Kidney glomerular epithelial cell (primary cell): ENCODE data around the gene CCDC59.
A peak's percentile ranks its signal among the peaks of the same experiment; 100 is the strongest.
"Not testable (repeated sequence)": the region's sequence is repeated elsewhere in the genome, so short reads cannot be mapped to it uniquely, and the experiment has no call there.

Experiments
- DNase-seq: peaks from one replicate; lab custom pipeline; 2025; lab: John Stamatoyannopoulos, UW

The CCDC59 gene, protein sequence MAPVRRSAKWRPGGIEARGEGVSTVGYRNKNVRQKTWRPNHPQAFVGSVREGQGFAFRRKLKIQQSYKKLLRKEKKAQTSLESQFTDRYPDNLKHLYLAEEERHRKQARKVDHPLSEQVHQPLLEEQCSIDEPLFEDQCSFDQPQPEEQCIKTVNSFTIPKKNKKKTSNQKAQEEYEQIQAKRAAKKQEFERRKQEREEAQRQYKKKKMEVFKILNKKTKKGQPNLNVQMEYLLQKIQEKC

GRCh38 chr12:82358200-82359114, at the start of gene CCDC59, which contains the start of gene METTL25:
TSS of gene CCDC59 (minus strand) at chr12:82358387. CDS start at chr12:82358376, 11 bp downstream.
TSS of gene METTL25 (plus strand) at chr12:82358529. CDS start at chr12:82358566, 37 bp downstream.
- DNase-seq: peak; percentile 95

- no peak for DNase-seq
Observed at GRCh38 chr12:82407481-82407880, 49.3 kb upstream of the CCDC59 start.

DNA sequence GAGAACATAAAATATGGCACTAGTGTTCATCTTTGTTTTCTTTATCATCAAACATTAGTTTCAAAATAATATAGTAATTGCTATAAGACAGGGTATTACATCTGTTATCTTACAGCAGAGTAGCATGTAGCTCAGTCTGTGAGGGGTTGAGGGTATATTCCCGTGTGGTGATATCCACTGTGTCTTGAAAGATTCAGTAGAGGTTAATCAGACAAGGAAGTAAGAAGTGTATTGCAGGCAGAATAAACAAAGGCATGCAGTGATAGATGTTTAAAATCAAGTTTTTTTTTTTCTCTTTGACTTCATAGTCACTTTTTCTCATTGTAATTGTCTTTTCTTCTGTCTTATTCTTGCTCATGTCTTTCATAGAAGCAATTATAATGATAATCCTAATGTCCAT, 48.5 kb upstream of the CCDC59 start:
- DNase-seq: no peak

GRCh38 chr12:82400819-82401218, 42.6 kb upstream of the CCDC59 start:
- no peak for DNase-seq

GRCh38 chr12:82398879-82399278, 40.7 kb upstream of the CCDC59 start:
- no peak for DNase-seq

GRCh38 chr12:82383930-82384552, 25.9 kb upstream of the CCDC59 start:
- peak; percentile 48 for DNase-seq

GRCh38 chr12:82378997-82379396, 20.8 kb upstream of the CCDC59 start:
- DNase-seq: no peak

GRCh38 chr12:82375201-82375600, 17.0 kb upstream of the CCDC59 start:
- DNase-seq: no peak

DNA sequence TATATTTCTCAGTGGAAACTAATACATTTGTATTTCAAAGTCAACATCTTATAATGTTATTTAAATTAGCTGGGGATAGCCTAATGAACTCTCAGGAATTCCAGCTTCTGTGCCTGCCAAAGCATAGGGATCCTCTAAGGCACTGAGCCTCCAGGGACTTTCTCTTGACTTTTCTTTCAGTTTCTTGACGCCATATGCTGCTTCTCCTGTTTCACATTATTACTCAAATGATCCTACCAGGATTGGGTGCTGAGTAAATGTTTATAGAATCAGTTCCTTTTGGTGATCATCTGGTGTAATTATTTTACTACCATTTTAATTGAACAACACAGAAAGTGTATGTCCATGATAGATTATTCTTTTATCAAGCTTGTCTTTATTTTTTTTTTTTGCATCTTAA, 8.0 kb upstream of the CCDC59 start:
- DNase-seq: no peak

DNA sequence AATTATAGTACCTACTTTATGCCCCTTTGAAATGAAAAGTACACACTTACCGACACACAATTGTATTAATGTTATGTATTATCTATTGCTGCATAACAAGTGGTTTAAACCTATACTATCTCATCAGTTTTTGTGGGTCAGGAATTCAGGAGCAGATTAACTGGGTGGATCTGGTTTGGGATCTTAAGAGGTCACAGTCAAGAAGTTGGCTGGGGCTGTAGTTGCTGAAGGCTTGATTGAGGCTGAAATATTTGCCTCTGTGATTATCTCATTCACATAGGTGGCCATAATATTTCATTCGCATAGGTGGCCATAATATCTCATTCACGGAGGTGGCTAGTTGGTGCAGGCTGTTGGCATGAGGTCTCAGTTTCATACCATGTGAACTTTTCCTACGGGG, 5.8 kb upstream of the CCDC59 start:
- DNase-seq: no peak

DNA sequence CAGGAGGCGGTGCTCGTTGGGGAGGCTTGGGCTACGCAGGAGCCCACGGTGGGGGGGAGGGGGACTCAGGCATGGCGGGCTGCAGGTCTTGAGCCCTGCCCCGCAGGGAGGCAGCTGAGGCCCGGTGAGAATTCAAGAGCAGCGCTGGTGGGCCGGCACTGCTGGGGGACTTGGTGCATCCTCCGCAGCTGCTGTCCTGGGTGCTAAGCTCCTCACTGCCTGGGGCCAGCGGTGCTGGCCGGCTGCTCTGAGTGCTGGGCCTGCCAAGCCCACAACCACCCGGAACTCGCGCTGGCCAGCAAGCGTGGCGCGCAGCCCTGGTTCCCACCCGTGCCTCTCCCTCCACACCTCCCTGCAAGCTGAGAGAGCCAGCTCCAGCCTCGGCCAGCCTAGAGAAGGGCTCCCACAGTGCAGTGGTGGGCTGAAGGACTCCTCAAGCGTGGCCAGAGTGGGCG, 3.3 kb upstream of the CCDC59 start:
- DNase-seq: no peak

DNA sequence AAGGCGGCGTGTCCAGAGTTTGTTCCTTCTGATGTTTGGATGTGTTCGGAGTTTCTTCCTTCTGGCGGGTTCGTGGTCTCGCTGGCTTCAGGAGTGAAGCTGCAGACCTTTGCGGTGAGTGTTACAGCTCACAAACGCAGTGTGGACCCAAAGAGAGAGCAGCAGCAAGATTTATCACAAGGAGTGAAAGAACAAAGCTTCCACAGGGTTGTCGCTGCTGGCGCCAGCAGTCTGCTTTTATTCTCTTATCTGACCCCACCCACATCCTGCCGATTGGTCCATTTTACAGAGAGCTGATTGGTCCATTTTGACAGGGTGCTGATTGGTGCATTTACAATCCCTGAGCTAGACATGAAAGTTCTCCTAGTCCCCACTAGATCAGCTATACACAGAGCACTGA, 2.6 kb upstream of the CCDC59 start:
- DNase-seq: not testable (repeated sequence)

GRCh38 chr12:82359115-82359478, 910 bp upstream of the CCDC59 start:
- no peak for DNase-seq

GRCh38 chr12:82357845-82358199, 365 bp downstream of the CCDC59 start:
- no peak for DNase-seq

DNA sequence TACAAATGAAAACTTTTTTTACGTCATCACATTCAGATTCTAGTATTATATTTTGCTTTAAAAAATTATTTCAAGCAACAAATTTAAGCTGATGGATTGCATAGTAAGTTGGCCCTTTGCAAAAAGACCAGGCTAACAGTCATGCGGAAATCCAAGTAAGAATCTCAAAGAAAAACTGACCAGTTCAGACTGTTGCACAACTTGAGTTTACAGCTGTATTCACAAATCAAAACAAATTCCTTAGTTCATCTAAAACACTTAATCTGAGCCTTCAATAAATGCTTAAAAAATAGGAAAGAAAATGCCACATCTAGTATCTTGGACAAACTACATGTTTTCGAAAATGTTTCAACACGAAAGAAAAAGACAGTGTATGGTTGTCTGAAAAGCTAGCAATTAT, 847 bp downstream of the CCDC59 start:
- no peak for DNase-seq

DNA sequence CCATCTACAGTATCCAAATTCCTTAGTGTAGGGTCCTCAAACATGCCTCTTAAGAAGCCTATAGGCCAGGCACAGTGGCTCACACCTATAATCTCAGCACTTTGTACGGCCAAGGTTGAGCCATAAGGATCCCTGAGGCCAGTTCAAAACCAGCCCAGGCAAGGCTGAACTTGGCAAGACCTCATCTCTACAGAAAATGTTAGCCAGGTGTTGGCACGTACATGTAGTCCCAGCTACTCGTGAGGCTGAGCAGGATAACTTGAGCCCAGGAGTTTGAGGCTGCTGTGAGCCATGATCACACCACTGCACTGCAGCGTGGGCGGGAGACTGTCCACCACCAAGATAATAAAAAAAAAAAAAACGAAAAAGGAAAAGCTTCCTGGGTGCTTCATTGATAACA, 6.8 kb downstream of the CCDC59 start:
- no peak for DNase-seq

- DNase-seq: no peak
Observed at GRCh38 chr12:82350161-82350560, 8.0 kb downstream of the CCDC59 start.

DNA sequence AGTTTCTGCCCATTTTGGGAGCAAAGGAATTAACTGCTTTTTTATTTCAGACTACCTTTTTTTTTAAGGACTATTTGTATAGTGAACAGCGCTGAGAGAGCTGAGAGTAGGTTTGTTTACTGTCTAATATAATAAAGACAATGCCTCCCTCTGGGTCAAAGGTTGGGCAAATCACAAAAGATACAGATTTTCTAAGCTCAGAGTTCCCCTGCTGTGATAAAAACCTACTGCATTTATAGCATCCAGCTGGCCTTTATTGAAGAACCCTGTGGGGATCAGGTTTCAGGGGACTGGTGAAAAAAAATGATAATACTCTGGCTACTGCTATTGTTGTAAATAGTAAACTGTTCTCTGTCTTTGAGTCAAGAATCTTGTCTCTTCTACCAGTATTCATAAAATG, 28.7 kb downstream of the CCDC59 start:
- DNase-seq: no peak

- no peak for DNase-seq
Observed at GRCh38 chr12:82327861-82328260, 30.3 kb downstream of the CCDC59 start.

- DNase-seq: peak; percentile 25
Observed at GRCh38 chr12:82326905-82327503, 31.2 kb downstream of the CCDC59 start.

DNA sequence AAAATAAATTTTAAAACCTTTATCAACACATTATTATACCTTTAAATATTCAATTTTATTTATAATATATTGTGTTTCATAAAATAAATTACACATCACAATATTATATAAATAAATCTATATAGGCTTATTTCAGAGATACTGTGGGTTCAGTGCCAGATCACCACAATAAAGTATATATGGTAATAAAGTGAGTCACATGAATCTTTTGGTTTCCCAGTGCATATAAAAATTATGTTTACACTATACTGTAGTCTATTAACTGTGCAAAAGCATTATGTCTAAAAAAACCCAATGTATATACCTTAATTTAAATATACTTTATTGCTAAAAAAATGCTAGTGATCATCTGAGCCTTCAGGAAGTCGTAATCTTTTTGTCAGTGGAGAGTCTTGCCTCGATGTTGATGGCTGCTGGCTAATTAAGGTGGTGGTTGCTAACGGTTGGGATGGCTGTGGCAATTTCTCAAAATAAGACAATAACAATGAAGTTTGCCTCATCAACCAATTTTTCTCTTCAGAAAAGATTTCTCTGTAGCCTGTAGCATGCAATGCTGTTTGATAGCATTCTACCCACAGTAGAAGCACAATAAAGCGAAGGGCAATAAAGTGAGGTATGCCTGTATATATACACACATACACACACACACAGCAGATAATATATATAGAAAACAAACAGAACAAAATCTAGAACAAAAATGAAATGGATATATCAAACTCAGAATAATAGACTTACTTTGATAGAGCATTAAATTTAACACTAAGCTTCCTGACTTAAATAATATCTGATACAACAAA, 32.4 kb downstream of the CCDC59 start:
- DNase-seq: no peak

GRCh38 chr12:82319276-82319675, 38.9 kb downstream of the CCDC59 start:
- DNase-seq: no peak
